Neuronal stem cell (in vitro differentiated cells): ENCODE measurements around the gene PCDHA6. TPM values are rescaled to one million over a fixed set of nuclear protein-coding genes. Genes with fewer than 3 reads are reported as not detected.
A peak's percentile ranks its signal among the peaks of the same experiment; 100 is the strongest.
"Not testable (repeated sequence)": the region's sequence is repeated elsewhere in the genome, so short reads cannot be mapped to it uniquely, and the experiment has no call there.

Experiments used
- DNase-seq: peaks from one replicate; pipeline ENCODE4 v3.0.0-alpha.2; 2013; ENCODE audit warnings: low spot score
- H2AFZ ChIP-seq: one replicate; pipeline ENCODE4 v1.6.1; 2013; ENCODE audit warnings: mild to moderate bottlenecking, low read length, inconsistent platforms
- H2AK5ac ChIP-seq: 2 replicates; pipeline ENCODE4 v1.6.1; 2013; ENCODE audit warnings: low read depth, mild to moderate bottlenecking, inconsistent platforms, low read length, moderate library complexity, mixed read lengths
- H2BK120ac ChIP-seq: 2 replicates; pipeline ENCODE4 v1.6.1; 2013; ENCODE audit warnings: low read depth, mild to moderate bottlenecking, inconsistent platforms, low read length, moderate library complexity, mixed read lengths
- H2BK12ac ChIP-seq: one replicate; pipeline ENCODE4 v1.6.1; 2013; ENCODE audit warnings: low read length, inconsistent platforms
- H2BK15ac ChIP-seq: 2 replicates; pipeline ENCODE4 v1.6.1; 2013; ENCODE audit warnings: mild to moderate bottlenecking, low read length, inconsistent platforms, mixed read lengths
- H2BK5ac ChIP-seq: one replicate; pipeline ENCODE4 v1.6.1; 2013; ENCODE audit warnings: inconsistent platforms, mild to moderate bottlenecking, low read length, moderate library complexity
- H3K14ac ChIP-seq: one replicate; pipeline ENCODE4 v1.6.1; 2013; ENCODE audit warnings: low read length, inconsistent platforms
- H3K18ac ChIP-seq: 2 replicates; pipeline ENCODE4 v1.6.1; 2013; ENCODE audit warnings: low read length, inconsistent platforms
- H3K23ac ChIP-seq: 2 replicates; pipeline ENCODE4 v1.6.1; 2013; ENCODE audit warnings: low read depth, mild to moderate bottlenecking, mixed read lengths, low read length, inconsistent platforms; ENCODE audit not compliant: poor library complexity
- H3K27ac ChIP-seq: replicated peaks from 3 replicates; pipeline ENCODE4 v1.5.1; 2013; ENCODE audit warnings: low read length, inconsistent platforms
- H3K27me3 ChIP-seq, 3 experiments: 2 replicates each; pipeline ENCODE4 v1.6.1; 2013; ENCODE audit warnings: low read length in 3 of 3, mild to moderate bottlenecking in 2 of 3, inconsistent platforms in 1 of 3, low read depth in 1 of 3, mixed read lengths in 1 of 3, moderate library complexity in 1 of 3; ENCODE audit not compliant: control insufficient read depth in 3 of 3, insufficient read depth in 3 of 3
- H3K36me3 ChIP-seq, 2 donors: replicated peaks in 1 of 2; 2 replicates each; pipeline ENCODE4 v1.6.1; 2013; ENCODE audit warnings: low read length in 2 of 2; ENCODE audit not compliant: control insufficient read depth in 2 of 2, insufficient read depth in 2 of 2
- H3K4ac ChIP-seq: 2 replicates; pipeline ENCODE4 v1.6.1; 2013; ENCODE audit warnings: inconsistent platforms, mild to moderate bottlenecking, low read length, moderate library complexity
- H3K4me1 ChIP-seq, 2 donors: 1 replicate in 1 of 2; 2 replicates in 1 of 2; pipeline ENCODE4 v1.6.1; 2013; ENCODE audit warnings: low read length in 2 of 2, low read depth in 1 of 2; ENCODE audit not compliant: control insufficient read depth in 2 of 2, insufficient read depth in 1 of 2
- H3K4me2 ChIP-seq: one replicate; pipeline ENCODE4 v1.6.1; 2013; ENCODE audit warnings: mild to moderate bottlenecking, low read length, inconsistent platforms; ENCODE audit not compliant: insufficient read depth, poor library complexity, severe bottlenecking
- H3K4me3 ChIP-seq, 2 donors: 2 replicates each; pipeline ENCODE4 v1.5.1; 2013; ENCODE audit warnings: low read length in 2 of 2, mild to moderate bottlenecking in 2 of 2, inconsistent platforms in 1 of 2, moderate library complexity in 1 of 2
- H3K79me1 ChIP-seq: one replicate; pipeline ENCODE4 v1.6.1; 2013; ENCODE audit warnings: low read depth, mild to moderate bottlenecking, inconsistent platforms, low read length, moderate library complexity
- H3K9ac ChIP-seq: one replicate; pipeline ENCODE4 v1.6.1; 2013; ENCODE audit warnings: mild to moderate bottlenecking, low read depth, low read length, inconsistent platforms; ENCODE audit not compliant: poor library complexity
- H3K9me3 ChIP-seq, 2 donors: replicated peaks in 1 of 2; 2 replicates each; pipeline versions ENCODE3 to v1.6.1; 2013; ENCODE audit warnings: low read length in 2 of 2, mild to moderate bottlenecking in 2 of 2, inconsistent platforms in 1 of 2, low read depth in 1 of 2, mixed read lengths in 1 of 2, moderate library complexity in 1 of 2; ENCODE audit not compliant: control insufficient read depth in 2 of 2, insufficient read depth in 1 of 2
- H4K8ac ChIP-seq: one replicate; pipeline ENCODE4 v1.6.1; 2013; ENCODE audit warnings: low read depth, mild to moderate bottlenecking, inconsistent platforms, low read length, moderate library complexity
- H4K91ac ChIP-seq: one replicate; pipeline ENCODE4 v1.6.1; 2013; ENCODE audit warnings: low read length, low read depth, mild to moderate bottlenecking, inconsistent platforms; ENCODE audit not compliant: poor library complexity
- WGBS, 2 donors: extraction: QIAGEN DNeasy Blood & Tissue Kit; methylation state at CpG; one replicate each; pipeline ENCODE4 v1.1.7; 2013; ENCODE audit warnings: missing lambda C conversion rate in 2 of 2, mixed read lengths in 1 of 2; ENCODE audit not compliant: insufficient read length in 2 of 2, insufficient replicate concordance in 1 of 2; ENCODE audit errors: extremely low coverage in 2 of 2; 5-methylcytosine and 5-hydroxymethylcytosine counted together
- polyA plus RNA-seq, 2 experiments: library from polyadenylated mRNA; stranded (reverse); fragments of 200-250 nt; gene quantifications; one replicate each; pipeline ENCODE4 v1.2.3, GENCODE V29; 2013

The PCDHA6 gene
- polyA plus RNA-seq (2013, experiment 1 of 2), result 4.4 TPM
- 4.4 TPM for polyA plus RNA-seq (2013, experiment 2 of 2)

- Histone ChIP-seq H3K4me3 (peak within 1 kb of the TSS; percentile 65 to 88), H2BK5ac (no peak within 1 kb of the TSS), H3K4me2 (peak within 1 kb of the TSS; percentile 33), H4K8ac (no peak within 1 kb of the TSS), H3K14ac (peak within 1 kb of the TSS; percentile 82), H2AFZ (peak within 1 kb of the TSS; percentile 86), H3K9ac (peak within 1 kb of the TSS; percentile 90), H2BK120ac (no peak within 1 kb of the TSS), H4K91ac (no peak within 1 kb of the TSS), H3K9me3 (peaks cover 15 to 51% of the 10 kb centered on the region in 2 donors), H3K18ac (no peak within 1 kb of the TSS), H3K36me3 (peaks cover 5 to 42% of the 10 kb centered on the region in 2 donors), H3K4me1 (no peaks in the 10 kb centered on the region), H2AK5ac (no peak within 1 kb of the TSS), H3K4ac (no peak within 1 kb of the TSS), H3K27ac (no peak within 1 kb of the TSS), H3K27me3 (no peaks in the 10 kb centered on the region), H3K23ac (no peak within 1 kb of the TSS), H2BK15ac (no peak within 1 kb of the TSS), H2BK12ac (no peak within 1 kb of the TSS), H3K79me1 (peaks cover 8% of the 10 kb centered on the region)
- no CpG with 5 or more reads among the region's 27 CpGs for WGBS, 2 donors
- DNase-seq, result no peak
Measured at GRCh38 chr5:140827704-140828361, at the start of gene PCDHA6. PCDHA6 (plus strand) TSS chr5:140827960; CDS start chr5:140828092, 132 bp downstream.

GRCh38 chr5:140780512-140780911 is 47.2 kb upstream of the PCDHA6 start:
- Histone ChIP-seq H3K9me3 (peaks cover 14 to 17% of the 10 kb centered on the region in 2 donors), H3K9ac (no peak overlapping the region)

GRCh38 chr5:140785905-140786686 is 41.7 kb upstream of the PCDHA6 start, which contains the start of gene PCDHA1:
PCDHA1 (plus strand) TSS chr5:140786140.
- H3K4ac ChIP-seq, result no peak within 1 kb of the TSS
- no peaks in the 10 kb centered on the region for H3K36me3 ChIP-seq
- no peak within 1 kb of the TSS for H4K91ac ChIP-seq
- no CpG with 5 or more reads among the region's 29 CpGs for WGBS, 2 donors
- H4K8ac ChIP-seq, result no peak within 1 kb of the TSS
- H3K4me1 ChIP-seq, result no peaks in the 10 kb centered on the region
- no peak within 1 kb of the TSS for H3K4me3 ChIP-seq
- H3K18ac ChIP-seq, result no peak within 1 kb of the TSS
- no peak within 1 kb of the TSS for H3K4me2 ChIP-seq
- no peak within 1 kb of the TSS for H2BK12ac ChIP-seq
- no peak within 1 kb of the TSS for H3K27ac ChIP-seq
- no peak for DNase-seq
- peaks cover 25 to 34% of the 10 kb centered on the region in 2 donors for H3K9me3 ChIP-seq
- H3K79me1 ChIP-seq, result no peaks in the 10 kb centered on the region
- no peak within 1 kb of the TSS for H2BK15ac ChIP-seq
- H3K27me3 ChIP-seq, result no peaks in the 10 kb centered on the region
- H3K23ac ChIP-seq, result no peak within 1 kb of the TSS
- H3K14ac ChIP-seq, result no peak within 1 kb of the TSS
- H2BK5ac ChIP-seq, result no peak within 1 kb of the TSS
- H2BK120ac ChIP-seq, result no peak within 1 kb of the TSS
- H3K9ac ChIP-seq, result no peak within 1 kb of the TSS
- no peak within 1 kb of the TSS for H2AK5ac ChIP-seq
- peak within 1 kb of the TSS; percentile 52 for H2AFZ ChIP-seq

More at GRCh38 chr5:140780512-140780911, 47.2 kb upstream of the PCDHA6 start:
- Histone ChIP-seq H3K27ac (no peak overlapping the region), H2BK120ac (no peak overlapping the region), H3K4me3 (no peak overlapping the region), H4K8ac (no peak overlapping the region), H3K4ac (no peak overlapping the region), H2BK12ac (no peak overlapping the region), H3K23ac (no peak overlapping the region), H3K4me2 (no peak overlapping the region), H3K27me3 (no peaks in the 10 kb centered on the region), H2AFZ (no peak overlapping the region), H3K14ac (no peak overlapping the region), H3K36me3 (no peaks in the 10 kb centered on the region), H3K18ac (no peak overlapping the region), H4K91ac (no peak overlapping the region), H3K79me1 (no peaks in the 10 kb centered on the region), H2BK5ac (no peak overlapping the region), H2AK5ac (no peak overlapping the region), H2BK15ac (no peak overlapping the region), H3K4me1 (no peaks in the 10 kb centered on the region)
- no CpG with 5 or more reads among the region's 1 CpG for WGBS, 2 donors
- no peak for DNase-seq

GRCh38 chr5:140787422-140787821 is 40.3 kb upstream of the PCDHA6 start:
- H3K4ac ChIP-seq, H2AK5ac ChIP-seq, H3K27ac ChIP-seq, H4K91ac ChIP-seq, H2BK5ac ChIP-seq, H3K36me3 ChIP-seq, H3K4me2 ChIP-seq, H3K79me1 ChIP-seq, H3K14ac ChIP-seq, H2BK12ac ChIP-seq, DNase-seq, H3K18ac ChIP-seq, H3K9ac ChIP-seq, H2BK15ac ChIP-seq, H4K8ac ChIP-seq, H2BK120ac ChIP-seq, H2AFZ ChIP-seq, H3K27me3 ChIP-seq, H3K4me1 ChIP-seq, H3K23ac ChIP-seq, H3K4me3 ChIP-seq: not testable (repeated sequence)
- peaks cover 24 to 34% of the 10 kb centered on the region in 2 donors for H3K9me3 ChIP-seq
- no CpG with 5 or more reads among the region's 44 CpGs for WGBS, 2 donors
